Putamen (tissue), 1 donor: ENCODE measurements around the gene OR51B2.
"Not testable (repeated sequence)": the region's sequence is repeated elsewhere in the genome, so short reads cannot be mapped to it uniquely, and the experiment has no call there.

Source experiments
- DNase-seq: peaks from one replicate; pipeline ENCODE4 v3.0.0-alpha.2; 2016; ENCODE audit warnings: low spot score

The OR51B2 gene

GRCh38 chr11:5313326-5314023, 10.6 kb downstream of the OR51B2 start:
- not testable (repeated sequence) for DNase-seq

DNA sequence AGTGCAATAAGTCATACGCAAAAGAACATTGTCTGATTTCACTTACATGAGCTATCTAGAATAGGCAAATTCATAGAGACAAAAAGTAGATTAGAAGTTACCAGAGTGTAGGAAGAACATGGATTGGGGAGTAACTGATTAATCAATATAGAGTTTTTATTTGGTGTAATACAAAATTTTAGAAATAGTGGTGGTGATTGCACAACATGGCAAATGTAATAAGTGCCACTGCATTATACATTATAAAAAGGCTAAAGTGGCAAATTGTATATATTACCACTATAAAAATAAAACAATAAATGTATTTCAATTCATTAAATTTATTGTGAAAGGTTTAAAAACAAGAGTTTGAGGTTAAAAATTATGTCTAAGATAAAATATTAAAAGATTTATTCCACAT, 13.7 kb downstream of the OR51B2 start:
- no peak for DNase-seq

GRCh38 chr11:5307256-5308019, 16.7 kb downstream of the OR51B2 start:
- no peak for DNase-seq

DNA sequence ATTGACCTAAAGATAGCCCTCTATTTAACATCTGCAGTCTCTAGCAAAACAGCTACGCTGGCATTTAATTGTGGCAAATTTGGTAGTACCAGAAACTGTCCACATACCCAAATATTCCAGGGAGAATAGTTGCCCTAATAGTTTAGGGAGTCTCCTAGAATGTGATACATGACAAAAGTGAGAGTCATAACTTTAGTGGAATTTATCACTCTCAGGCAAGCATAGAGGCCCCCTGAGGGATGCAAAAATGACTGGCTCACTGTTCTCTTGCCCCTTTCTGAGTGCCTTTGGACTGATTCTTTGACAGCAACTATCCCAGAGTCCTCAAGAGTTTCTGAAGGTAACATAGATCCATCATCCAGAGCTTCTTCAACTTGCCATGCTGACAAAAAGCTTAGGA, 20.1 kb downstream of the OR51B2 start:
- no peak for DNase-seq

DNA sequence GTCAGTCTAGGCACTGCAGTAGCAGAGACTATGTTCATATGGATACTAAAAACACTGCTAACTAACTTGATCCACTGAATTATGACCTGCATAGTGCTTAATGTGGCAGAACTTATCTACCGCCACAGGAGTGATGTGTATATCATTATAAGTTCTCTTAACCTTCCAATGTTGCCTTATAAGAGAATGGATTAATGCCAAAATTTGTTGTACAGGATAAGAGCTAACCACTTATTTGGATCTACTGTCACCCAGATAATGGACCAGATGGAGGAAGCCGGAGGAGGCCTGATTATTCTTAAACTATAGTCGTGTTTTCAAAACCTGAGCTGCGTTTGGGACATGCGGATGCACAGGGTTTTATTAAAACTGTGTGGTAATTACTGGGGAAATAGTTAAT, 20.5 kb downstream of the OR51B2 start:
- DNase-seq, result no peak

- no peak for DNase-seq
Observed at GRCh38 chr11:5301846-5302245, 22.3 kb downstream of the OR51B2 start, which contains the start of gene OR51B4. TSS of gene OR51B4 (minus strand) at chr11:5301946. CDS start at chr11:5301946, 0 bp downstream.

- DNase-seq, result no peak
Observed at GRCh38 chr11:5300251-5300650, 23.8 kb downstream of the OR51B2 start.

DNA sequence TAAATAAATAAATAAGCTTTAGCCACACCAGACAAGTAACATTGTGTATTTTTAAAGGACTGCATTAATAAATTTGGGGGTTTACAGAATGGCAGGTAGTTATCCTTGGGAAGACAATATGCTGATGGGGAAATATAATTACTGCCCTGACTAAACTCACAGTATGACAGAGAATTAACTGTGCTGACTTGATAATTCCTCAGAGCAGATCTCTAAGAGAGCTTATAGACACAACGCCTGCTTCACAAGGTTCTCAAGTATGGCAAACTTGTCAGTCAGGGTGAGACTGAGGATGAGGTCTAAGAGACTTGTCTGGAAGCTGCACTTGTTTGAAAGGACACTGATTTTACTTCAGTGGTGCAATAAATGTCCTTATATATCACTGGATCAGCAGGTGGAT, 25.6 kb downstream of the OR51B2 start:
- no peak for DNase-seq

DNA sequence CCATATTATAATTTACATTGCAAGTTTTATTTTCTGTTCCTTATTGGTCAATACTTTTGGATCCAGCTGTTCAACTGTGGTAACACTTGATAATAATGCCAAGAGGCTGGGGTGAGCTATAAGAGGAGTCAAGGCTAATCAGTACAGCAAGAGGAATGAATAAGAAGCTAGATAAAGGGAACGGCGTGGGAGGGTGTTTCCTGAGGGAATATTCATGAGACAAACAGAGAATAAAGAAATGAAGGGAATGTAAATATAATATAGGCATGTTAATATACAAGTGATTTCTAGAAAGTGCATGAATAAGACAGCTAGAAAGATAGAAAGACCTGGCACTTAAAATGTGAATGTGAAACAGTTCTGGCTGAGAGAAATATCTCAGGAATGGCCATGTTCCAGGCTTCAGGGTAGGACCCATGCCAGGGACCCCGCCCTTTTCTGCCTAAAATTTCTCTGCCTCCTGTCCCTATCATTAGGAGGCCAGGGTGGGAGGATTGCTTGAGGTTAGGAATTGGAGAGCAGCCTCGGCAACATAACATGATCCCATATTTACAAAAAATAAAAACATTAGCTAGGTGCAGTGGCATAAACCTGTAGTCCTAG, 26.3 kb downstream of the OR51B2 start:
- no peak for DNase-seq

GRCh38 chr11:5294342-5294995, 29.6 kb downstream of the OR51B2 start:
- DNase-seq, result not testable (repeated sequence)

DNA sequence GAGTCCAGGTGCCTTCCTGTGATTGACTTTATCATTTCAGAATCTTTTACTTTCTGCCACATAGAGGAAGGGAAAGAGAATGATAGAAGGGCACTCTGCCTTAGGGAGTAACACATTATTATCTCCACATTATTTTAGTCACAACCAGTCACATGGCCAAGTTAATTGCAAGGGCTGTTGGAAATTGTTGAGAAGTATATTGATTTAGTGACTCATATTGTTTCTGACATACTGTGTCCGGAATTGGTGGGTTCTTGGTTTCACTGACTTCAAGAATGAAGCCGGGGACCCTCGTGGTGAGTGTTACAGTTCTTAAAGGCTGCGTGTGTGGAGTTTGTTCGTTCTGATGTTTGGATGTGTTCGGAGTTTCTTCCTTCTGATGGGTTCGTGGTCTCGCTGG, 31.1 kb downstream of the OR51B2 start:
- no peak for DNase-seq

DNA sequence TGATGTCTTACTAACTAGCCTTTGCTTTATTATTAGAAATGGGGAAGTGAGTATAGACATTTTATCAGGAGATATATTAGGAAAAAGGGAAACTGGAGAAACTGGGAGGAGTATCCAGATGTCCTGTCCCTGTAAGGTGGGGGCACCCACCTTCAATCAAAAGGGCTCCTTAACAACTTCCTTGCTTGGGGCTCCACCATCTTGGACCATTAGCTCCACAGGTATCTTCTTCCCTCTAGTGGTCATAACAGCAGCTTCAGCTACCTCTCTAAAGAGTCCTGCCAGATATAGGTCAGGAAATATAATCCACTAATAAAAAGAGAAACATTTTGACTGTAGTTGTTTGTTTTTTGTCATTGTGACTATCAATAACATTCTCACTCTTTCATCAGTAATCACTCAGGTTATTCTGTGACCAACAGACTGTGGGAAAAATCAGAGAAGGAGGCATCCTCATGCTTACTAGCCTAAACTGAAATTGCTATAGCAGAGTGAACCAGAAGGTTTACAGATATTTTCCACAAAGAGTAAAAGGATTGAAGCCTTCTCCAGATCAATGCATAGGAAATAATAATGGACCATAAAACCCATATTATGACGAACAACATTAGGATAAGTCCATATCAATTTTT, 32.8 kb downstream of the OR51B2 start:
- DNase-seq, result no peak

DNA sequence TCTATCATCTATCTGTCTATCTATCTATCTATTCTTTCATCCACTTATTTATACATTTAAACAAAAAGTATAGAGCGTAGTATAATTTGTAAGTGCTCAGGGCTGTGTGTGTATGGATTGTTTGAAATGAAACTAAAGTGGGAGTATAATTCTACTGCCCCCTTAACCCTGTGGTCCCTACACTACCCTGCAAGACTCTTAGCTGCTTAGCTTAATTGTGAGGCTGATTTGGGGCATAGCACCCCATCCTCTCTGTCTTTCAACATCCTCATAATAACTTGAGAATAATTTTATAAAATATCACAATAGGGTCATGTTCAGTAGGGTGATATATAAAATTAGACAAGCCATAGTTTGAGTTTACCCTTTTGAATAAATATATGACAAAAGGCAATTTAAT, 34.0 kb downstream of the OR51B2 start:
- DNase-seq, result no peak

DNA sequence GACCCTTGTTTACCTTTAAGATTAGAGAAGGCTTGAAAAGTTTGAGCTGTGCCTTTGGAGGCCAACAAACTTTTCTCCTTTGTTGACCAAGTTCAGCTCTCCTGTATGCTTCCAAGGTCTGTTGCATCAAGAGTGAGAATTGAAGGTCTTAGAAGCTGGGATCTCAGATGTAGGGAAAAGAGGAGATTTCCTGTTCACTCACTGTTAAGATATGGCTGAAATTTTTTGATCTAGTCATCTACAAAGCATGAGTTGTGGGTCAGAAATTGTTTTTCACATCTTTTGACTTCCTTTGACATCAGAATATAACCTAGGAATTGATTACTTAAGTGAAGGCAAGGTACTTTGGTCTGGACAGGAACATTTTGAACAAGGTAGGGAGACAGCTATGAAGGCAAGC, 34.4 kb downstream of the OR51B2 start:
- no peak for DNase-seq

DNA sequence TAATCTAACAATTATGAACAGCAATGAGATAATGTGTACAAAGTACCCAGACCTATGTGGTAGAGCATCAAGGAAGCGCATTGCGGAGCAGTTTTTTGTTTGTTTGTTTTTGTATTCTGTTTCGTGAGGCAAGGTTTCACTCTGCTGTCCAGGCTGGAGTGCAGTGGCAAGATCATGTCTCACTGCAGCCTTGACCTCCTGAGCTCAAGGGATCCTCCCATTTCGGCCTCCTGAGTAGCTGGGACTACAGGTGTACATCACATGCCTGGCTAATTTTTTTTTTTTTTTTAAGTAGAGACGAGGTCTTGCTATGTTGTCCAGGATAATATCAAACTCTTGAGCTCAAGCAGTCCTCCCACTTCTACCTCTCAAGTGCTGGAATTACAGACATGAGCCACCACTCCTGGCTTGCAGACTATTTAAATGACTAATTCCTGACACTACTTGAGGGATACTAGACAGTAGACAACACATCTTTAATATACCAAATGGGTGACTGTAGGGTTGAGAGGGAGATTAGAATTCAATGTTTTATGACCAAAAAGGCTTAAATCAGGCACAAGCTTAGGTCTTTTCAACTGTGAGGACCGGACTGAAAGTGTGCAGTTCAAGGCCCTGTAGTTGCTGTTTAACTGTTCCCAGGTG, 35.1 kb downstream of the OR51B2 start:
- no peak for DNase-seq

DNA sequence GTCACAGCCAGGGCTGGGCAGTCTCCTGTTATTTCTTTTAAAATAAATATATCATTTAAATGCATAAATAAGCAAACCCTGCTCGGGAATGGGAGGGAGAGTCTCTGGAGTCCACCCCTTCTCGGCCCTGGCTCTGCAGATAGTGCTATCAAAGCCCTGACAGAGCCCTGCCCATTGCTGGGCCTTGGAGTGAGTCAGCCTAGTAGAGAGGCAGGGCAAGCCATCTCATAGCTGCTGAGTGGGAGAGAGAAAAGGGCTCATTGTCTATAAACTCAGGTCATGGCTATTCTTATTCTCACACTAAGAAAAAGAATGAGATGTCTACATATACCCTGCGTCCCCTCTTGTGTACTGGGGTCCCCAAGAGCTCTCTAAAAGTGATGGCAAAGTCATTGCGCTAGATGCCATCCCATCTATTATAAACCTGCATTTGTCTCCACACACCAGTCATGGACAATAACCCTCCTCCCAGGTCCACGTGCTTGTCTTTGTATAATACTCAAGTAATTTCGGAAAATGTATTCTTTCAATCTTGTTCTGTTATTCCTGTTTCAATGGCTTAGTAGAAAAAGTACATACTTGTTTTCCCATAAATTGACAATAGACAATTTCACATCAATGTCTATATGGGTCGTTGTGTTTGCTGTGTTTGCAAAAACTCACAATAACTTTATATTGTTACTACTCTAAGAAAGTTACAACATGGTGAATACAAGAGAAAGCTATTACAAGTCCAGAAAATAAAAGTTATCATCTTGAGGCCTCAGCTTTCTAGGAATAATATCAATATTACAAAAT, 35.8 kb downstream of the OR51B2 start:
- no peak for DNase-seq

DNA sequence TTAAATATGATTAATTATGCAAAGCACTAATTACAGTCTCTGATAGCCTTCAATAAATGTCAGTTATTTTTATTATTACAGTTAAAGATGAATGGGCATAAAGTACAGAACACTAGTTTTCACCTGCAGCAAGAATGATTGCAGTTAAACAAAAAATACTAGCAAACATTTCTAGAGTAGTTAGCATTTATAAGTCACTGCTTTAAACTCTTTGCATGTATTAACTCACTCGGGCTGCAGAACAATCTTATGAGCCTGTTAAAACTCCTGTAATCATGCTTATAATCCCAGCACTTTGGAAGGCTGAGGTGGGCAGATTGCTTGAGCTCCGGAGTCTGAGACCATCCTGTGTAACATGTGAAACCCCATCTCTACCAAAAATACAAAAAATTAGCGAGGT, 37.2 kb downstream of the OR51B2 start:
- DNase-seq, result no peak

- DNase-seq, result no peak
Observed at GRCh38 chr11:5286351-5286750, 37.7 kb downstream of the OR51B2 start.

- DNase-seq, result no peak
Observed at GRCh38 chr11:5285703-5286340, 38.3 kb downstream of the OR51B2 start.

DNA sequence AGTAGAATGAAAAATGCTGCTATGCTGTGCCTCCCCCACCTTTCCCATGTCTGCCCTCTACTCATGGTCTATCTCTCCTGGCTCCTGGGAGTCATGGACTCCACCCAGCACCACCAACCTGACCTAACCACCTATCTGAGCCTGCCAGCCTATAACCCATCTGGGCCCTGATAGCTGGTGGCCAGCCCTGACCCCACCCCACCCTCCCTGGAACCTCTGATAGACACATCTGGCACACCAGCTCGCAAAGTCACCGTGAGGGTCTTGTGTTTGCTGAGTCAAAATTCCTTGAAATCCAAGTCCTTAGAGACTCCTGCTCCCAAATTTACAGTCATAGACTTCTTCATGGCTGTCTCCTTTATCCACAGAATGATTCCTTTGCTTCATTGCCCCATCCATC, 39.5 kb downstream of the OR51B2 start:
- no peak for DNase-seq
